ENCODE data around the gene MX2. TPM values are rescaled to one million over a fixed set of nuclear protein-coding genes. Genes with fewer than 3 reads are reported as not detected.
"Not testable (repeated sequence)": the region's sequence is repeated elsewhere in the genome, so short reads cannot be mapped to it uniquely, and the experiment has no call there.

Gene MX2
- total RNA-seq, 2 donors from 2014 or later: 17.6 to 20.4 TPM

GRCh38 chr21:41328660-41329607, 32.9 kb upstream of the MX2 start:
- intact Hi-C loops (cut with DNase I): no loop called here
- no peak for DNase-seq (ENCODE audit: low spot score)

- no peak for DNase-seq (ENCODE audit: low spot score)
- intact Hi-C loops (cut with DNase I): no loop called here
Measured at GRCh38 chr21:41333752-41334151, 28.1 kb upstream of the MX2 start.

- intact Hi-C loops (cut with DNase I): no loop called here
- DNase-seq (ENCODE audit: low spot score): no peak
Measured at GRCh38 chr21:41337515-41337914, 24.3 kb upstream of the MX2 start.

GRCh38 chr21:41338455-41338854, 23.4 kb upstream of the MX2 start:
- intact Hi-C loops (cut with DNase I): no loop called here
- DNase-seq (ENCODE audit: low spot score): no peak

DNA sequence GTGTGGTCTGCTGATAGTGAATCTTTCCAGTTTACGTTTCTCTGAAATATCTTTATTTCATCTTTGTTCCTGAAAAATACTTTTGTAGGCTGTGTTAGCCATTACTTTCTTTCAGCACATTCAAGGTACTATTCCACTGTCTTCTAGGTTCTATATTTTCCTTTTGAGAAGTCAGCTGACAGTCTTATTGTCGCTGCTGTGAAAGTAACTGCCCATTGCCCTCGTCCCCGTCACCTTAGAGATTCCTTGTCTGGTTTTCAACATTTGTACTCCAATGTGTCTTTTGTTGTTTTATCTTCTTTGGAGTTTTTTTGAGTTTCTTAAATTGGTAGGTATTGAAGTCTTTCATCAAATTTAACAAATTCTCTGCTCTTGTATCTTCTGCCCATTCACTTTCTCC, 19.8 kb upstream of the MX2 start:
- no peak for DNase-seq (ENCODE audit: low spot score)
- intact Hi-C loops (cut with DNase I): no loop called here

- intact Hi-C loops (cut with DNase I): no loop called here
- no peak for DNase-seq (ENCODE audit: low spot score)
Measured at GRCh38 chr21:41344146-41344545, 17.7 kb upstream of the MX2 start.

DNA sequence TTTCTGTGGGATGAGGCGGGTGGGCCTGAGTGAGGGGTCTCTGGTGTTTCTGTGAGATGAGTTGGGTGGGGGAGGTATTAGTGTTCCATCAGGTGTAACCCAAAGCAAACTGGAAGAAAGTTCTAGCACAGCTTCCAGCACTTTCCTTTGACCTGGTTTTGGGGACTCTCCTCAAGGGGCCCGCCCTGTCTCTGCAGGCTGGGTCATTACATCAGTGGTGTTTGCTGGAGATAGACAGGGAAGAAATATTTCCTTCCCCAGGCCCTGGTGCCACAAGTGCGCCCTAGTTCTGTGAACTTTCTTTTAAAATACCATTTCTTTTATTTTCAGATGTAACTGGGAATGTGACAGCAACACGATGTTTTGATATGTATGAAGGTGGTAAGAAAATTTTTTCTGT, 16.5 kb upstream of the MX2 start:
- DNase-seq (ENCODE audit: low spot score): no peak

GRCh38 chr21:41345934-41346685, 15.7 kb upstream of the MX2 start:
- intact Hi-C loops (cut with DNase I): no loop called here

More for the DNA sequence above, 16.5 kb upstream of the MX2 start:
- intact Hi-C loops (cut with DNase I): no loop called here

DNA sequence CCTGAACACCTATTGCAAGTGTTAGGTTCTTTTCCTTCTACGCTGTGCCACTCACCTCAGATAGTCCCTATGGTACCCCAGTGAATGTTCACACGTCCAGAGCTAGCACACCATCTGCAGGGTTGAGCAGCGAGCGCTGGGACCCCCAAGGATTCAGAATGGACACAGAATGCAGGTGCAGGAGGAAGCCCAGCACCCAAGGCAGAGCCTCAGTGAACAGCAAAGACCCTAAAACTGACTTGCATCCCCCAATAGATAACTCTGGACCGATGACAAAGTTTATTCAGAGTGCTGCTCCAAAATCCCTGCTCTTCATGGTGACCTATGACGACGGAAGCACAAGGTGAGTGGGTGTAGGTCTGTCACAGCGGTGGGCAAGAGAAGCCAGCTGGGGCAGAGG, 15.1 kb upstream of the MX2 start:
- intact Hi-C loops (cut with DNase I): no loop called here
- no peak for DNase-seq (ENCODE audit: low spot score)

More at GRCh38 chr21:41345934-41346685, 15.7 kb upstream of the MX2 start:
- DNase-seq (ENCODE audit: low spot score): no peak

GRCh38 chr21:41348434-41348833, 13.4 kb upstream of the MX2 start:
- DNase-seq (ENCODE audit: low spot score): no peak
- intact Hi-C loops (cut with DNase I): no loop called here

DNA sequence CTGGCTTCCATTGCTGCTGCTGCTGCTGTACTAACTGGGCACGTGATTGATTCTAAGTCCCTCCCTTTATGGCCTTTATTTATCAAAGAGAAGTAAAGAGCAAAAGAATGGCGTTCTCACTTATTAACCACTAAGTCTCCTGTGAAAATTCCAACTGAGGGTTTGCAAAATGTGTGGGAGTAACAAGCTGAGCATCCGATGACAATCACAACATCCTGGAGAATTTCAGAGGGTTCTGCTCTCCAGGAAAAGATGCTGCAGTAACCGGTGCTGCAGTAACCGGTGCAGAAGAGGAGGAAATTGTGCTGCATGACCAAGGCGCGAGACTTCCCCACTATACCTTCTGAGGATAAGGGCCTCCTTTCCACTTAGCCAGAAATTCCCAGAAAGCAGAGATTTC, 12.7 kb upstream of the MX2 start:
- no peak for DNase-seq (ENCODE audit: low spot score)
- intact Hi-C loops (cut with DNase I): no loop called here

GRCh38 chr21:41349619-41350390, 12.0 kb upstream of the MX2 start:
- no peak for DNase-seq (ENCODE audit: low spot score)
- intact Hi-C loops (cut with DNase I): no loop called here

- no peak for DNase-seq (ENCODE audit: low spot score)
Measured at GRCh38 chr21:41350436-41351155, 11.2 kb upstream of the MX2 start.

GRCh38 chr21:41357546-41357945, 4.3 kb upstream of the MX2 start:
- DNase-seq (ENCODE audit: low spot score): no peak
- intact Hi-C loops (cut with DNase I): no loop called here

More at GRCh38 chr21:41350436-41351155, 11.2 kb upstream of the MX2 start:
- intact Hi-C loops (cut with DNase I): no loop called here

- DNase-seq (ENCODE audit: low spot score): no peak
- intact Hi-C loops (cut with DNase I): no loop called here
Measured at GRCh38 chr21:41358193-41359166, 3.3 kb upstream of the MX2 start.

- intact Hi-C loops (cut with DNase I): no loop called here
- no peak for DNase-seq (ENCODE audit: low spot score)
Measured at GRCh38 chr21:41359286-41359685, 2.5 kb upstream of the MX2 start.

DNA sequence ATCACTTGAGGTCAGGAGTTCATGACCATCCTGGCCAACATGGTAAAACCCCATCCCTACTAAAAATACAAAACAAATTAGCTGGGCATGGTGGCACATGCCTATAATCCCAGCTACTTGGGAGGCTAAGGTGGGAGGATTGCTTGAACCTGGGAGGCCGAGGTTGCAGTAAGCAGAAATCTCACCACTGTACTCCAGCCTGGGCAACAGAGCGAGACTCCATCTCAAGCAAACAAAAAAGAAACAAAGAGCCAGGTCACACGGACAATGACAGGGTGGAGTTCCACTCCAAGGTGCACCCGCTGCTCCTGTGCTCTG, 2.1 kb upstream of the MX2 start:
- intact Hi-C loops (cut with DNase I); DNase-seq (ENCODE audit: low spot score): not testable (repeated sequence)

Measured in posterior vena cava (tissue), 2 donors.